Endothelial cell of umbilical vein (primary cell): ENCODE measurements around the gene PIRT. TPM values are rescaled to one million over a fixed set of nuclear protein-coding genes. Genes with fewer than 3 reads are reported as not detected.

Experiments used
- BruUV-seq: library from RNA; stranded (reverse); fragments of 400-500 nt; replicated peaks from 2 replicates; lab custom pipeline; 2021; lab: Mats Ljungman, UMichigan
- CTCF ChIA-PET: fragments of 300-600, 350-600 bp; sonication (Branson Sonifier 250); formaldehyde crosslinking; loops from one replicate; lab custom pipeline; 2021; ENCODE audit warnings: antibody characterized with exemption, inconsistent platforms; lab: Charles Lee
- POLR2A ChIA-PET: fragments of 300-600, 350-600 bp; sonication (Branson Sonifier 250); formaldehyde crosslinking; loops from one replicate; lab custom pipeline; 2021; ENCODE audit warnings: antibody characterized with exemption, inconsistent platforms; lab: Charles Lee
- DNase-seq: peaks from one replicate; pipeline ENCODE4 v3.0.0-alpha.2; 2011; ENCODE audit warnings: low read depth, low spot score
- FAIRE-seq: peaks from 2 replicates; lab custom pipeline; 2011; peaks lifted over from hg19 to GRCh38; lab: Jason Lieb, UNC
- H2AFZ ChIP-seq: 2 replicates; pipeline ENCODE4 v1.6.0; 2012; ENCODE audit warnings: low read depth, low read length, control low read depth, inconsistent platforms
- H3K27ac ChIP-seq: 2 replicates; pipeline ENCODE4 v1.5.1; 2011; ENCODE audit warnings: low read depth, mild to moderate bottlenecking, control low read depth, low read length, moderate library complexity; ENCODE audit not compliant: insufficient read depth
- H3K27me3 ChIP-seq, 2 experiments: 2 replicates each; pipeline versions ENCODE4 v1.6.0 to v1.6.1; 2011; ENCODE audit warnings: low read length in 2 of 2, mixed read lengths in 1 of 2; ENCODE audit not compliant: control insufficient read depth in 2 of 2, insufficient read depth in 2 of 2
- H3K36me3 ChIP-seq, 2 experiments: 2 replicates in 1 of 2; 3 replicates in 1 of 2; pipeline ENCODE4 v1.5.1; 2011; ENCODE audit warnings: low read length in 2 of 2, mild to moderate bottlenecking in 1 of 2, moderate library complexity in 1 of 2; ENCODE audit not compliant: control insufficient read depth in 2 of 2, insufficient read depth in 2 of 2; ENCODE audit errors: extremely low read depth in 1 of 2
- H3K4me1 ChIP-seq: 3 replicates; pipeline ENCODE4 v1.5.1; 2011; ENCODE audit warnings: mild to moderate bottlenecking, low read length; ENCODE audit not compliant: control insufficient read depth, insufficient read depth; ENCODE audit errors: extremely low read depth
- H3K4me2 ChIP-seq: 2 replicates; pipeline ENCODE4 v1.6.1; 2011; ENCODE audit warnings: low read length, control low read depth, mixed read lengths; ENCODE audit not compliant: insufficient read depth
- H3K4me3 ChIP-seq, 3 experiments: fragments of 200-600 bp in 1 of 3; sonication (generic), shearing (Covaris generic) in 1 of 3; replicated peaks in 1 of 3; 2 replicates each; pipeline ENCODE4 v1.5.1; 2011 to 2016; ENCODE audit warnings: control low read depth in 3 of 3, low read length in 3 of 3, mild to moderate bottlenecking in 2 of 3, inconsistent platforms in 1 of 3, low read depth in 1 of 3, moderate library complexity in 1 of 3; ENCODE audit not compliant: insufficient read depth in 1 of 3
- H3K79me2 ChIP-seq: 2 replicates; pipeline ENCODE4 v1.6.0; 2012; ENCODE audit warnings: low read length, inconsistent platforms; ENCODE audit not compliant: control insufficient read depth, insufficient read depth
- H3K9ac ChIP-seq: replicated peaks from 2 replicates; pipeline ENCODE3; 2011; ENCODE audit warnings: low read length, control low read depth; ENCODE audit not compliant: insufficient read depth; ENCODE audit errors: extremely low read depth
- H3K9me1 ChIP-seq: replicated peaks from 3 replicates; pipeline ENCODE4 v1.6.0; 2011; ENCODE audit warnings: mild to moderate bottlenecking, low read length; ENCODE audit not compliant: control insufficient read depth, insufficient read depth; ENCODE audit errors: extremely low read depth
- H3K9me3 ChIP-seq: replicated peaks from 2 replicates; pipeline ENCODE4 v1.5.1; 2012; ENCODE audit warnings: low read length, inconsistent platforms; ENCODE audit not compliant: control insufficient read depth, insufficient read depth
- H4K20me1 ChIP-seq: replicated peaks from 2 replicates; pipeline ENCODE3; 2011; ENCODE audit warnings: mild to moderate bottlenecking, low read length; ENCODE audit not compliant: control insufficient read depth, insufficient read depth; ENCODE audit errors: extremely low read depth
- EZH2 ChIP-seq: IDR thresholded peaks from 2 replicates; pipeline ENCODE4 v1.6.1; 2012; ENCODE audit warnings: borderline replicate concordance, low read depth, mild to moderate bottlenecking, moderate library complexity, low read length, inconsistent platforms; ENCODE audit not compliant: severe bottlenecking
- FOS ChIP-seq: IDR thresholded peaks from 2 replicates; pipeline ENCODE4 v1.6.1; 2011; ENCODE audit warnings: mild to moderate bottlenecking, low read length, moderate library complexity, borderline replicate concordance; ENCODE audit not compliant: insufficient read depth
- GATA2 ChIP-seq: IDR thresholded peaks from 2 replicates; pipeline ENCODE4 v1.7.0; 2011; ENCODE audit warnings: low read depth, mild to moderate bottlenecking, moderate library complexity, mixed read lengths, low read length; ENCODE audit not compliant: insufficient read length, insufficient read depth
- JUN ChIP-seq: IDR thresholded peaks from 2 replicates; pipeline ENCODE4 v1.6.1; 2011; ENCODE audit warnings: borderline replicate concordance, low read depth; ENCODE audit not compliant: insufficient read length, insufficient read depth
- MYC ChIP-seq: IDR thresholded peaks from one replicate; pipeline ENCODE4 v1.6.1; 2011; ENCODE audit warnings: mild to moderate bottlenecking, low read depth, low read length
- POLR2A ChIP-seq: IDR thresholded peaks from 2 replicates; pipeline ENCODE4 v1.6.1; 2012; ENCODE audit warnings: low read depth, mild to moderate bottlenecking, control low read depth, low read length
- POLR2AphosphoS5 ChIP-seq: IDR thresholded peaks from 2 replicates; pipeline ENCODE4 v1.6.1; 2012; ENCODE audit warnings: low read depth, mild to moderate bottlenecking, control low read depth, low read length, moderate library complexity; ENCODE audit not compliant: insufficient read depth
- dilution Hi-C: fragments of 300-500 bp; cut with MboI; formaldehyde crosslinking; loops from one replicate; pipeline ENCODE4 v1.15.0; 2019; ENCODE audit warnings: low sequenced_read_pairs; ENCODE audit not compliant: extremely low pct_ligation_motif_present
- intact Hi-C: fragments of 100-400 bp; cut with micrococcal nuclease; formaldehyde crosslinking; loops from one replicate; pipeline ENCODE4 v1.10.0; 2022
- polyA plus RNA-seq, 4 experiments: library from polyadenylated mRNA; depleted of rRNA in 3 of 4; stranded (reverse) in 3 of 4; unstranded in 1 of 4; fragments of >200 nt; gene quantifications; 2 replicates each; pipeline versions ENCODE4 v1.2.1 to v1.2.3, GENCODE V29; 2011 to 2012; ENCODE audit warnings: missing spikeins in 1 of 4
- total RNA-seq: library from RNA; stranded (reverse); gene quantifications from 2 replicates; pipeline ENCODE4 v1.2.3, GENCODE V29; 2021
- TF ChIP-seq, protein P1 (sequence below), 2 donors: IDR thresholded peaks; 1 replicate in 1 of 2; 2 replicates in 1 of 2; pipeline ENCODE4 v1.5.1; 2011; ENCODE audit warnings: low read length in 2 of 2, mild to moderate bottlenecking in 2 of 2, moderate library complexity in 2 of 2, control low read depth in 1 of 2, inconsistent platforms in 1 of 2, low read depth in 1 of 2; ENCODE audit not compliant: insufficient read depth in 1 of 2; ENCODE audit errors: extremely low read depth in 1 of 2
- TF ChIP-seq, protein P2 (sequence below): IDR thresholded peaks from 2 replicates; pipeline ENCODE4 v1.6.1; 2011; ENCODE audit not compliant: insufficient read depth, insufficient read length

The PIRT gene
- total and polyA plus RNA-seq, 2 donors (not counting 3 experiments of a cell fraction or from before 2014, with no cell fraction given), result not detected

DNA sequence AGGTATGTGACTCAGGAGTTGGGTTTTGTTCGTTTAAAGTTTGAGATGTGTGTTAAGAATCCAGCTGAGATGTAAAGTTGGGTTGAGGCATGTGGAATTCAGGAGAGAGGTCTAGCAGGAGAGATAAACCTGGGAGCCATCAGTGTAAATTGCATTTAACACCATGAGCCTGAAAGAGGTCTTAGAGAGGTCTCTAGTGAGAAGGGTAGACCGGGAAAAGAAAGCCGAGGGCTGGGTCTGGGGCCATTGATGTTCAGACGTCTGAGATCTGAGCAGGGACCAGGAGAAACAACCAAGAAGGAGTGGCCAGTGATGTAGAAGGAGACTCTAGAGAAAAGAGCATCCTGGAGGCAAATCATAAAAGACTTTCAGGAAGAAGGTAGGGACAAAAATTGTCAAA, 44.1 kb upstream of the PIRT start:
- DNase-seq (no peak), FAIRE-seq (no peak)
- H3K9me1 ChIP-seq, result no peaks in the 10 kb centered on the region
- no peak overlapping the region for H3K4me3 ChIP-seq
- H3K79me2 ChIP-seq, result no peaks in the 10 kb centered on the region
- intact Hi-C loops (no loop called here), dilution Hi-C loops (no loop called here)
- H3K27ac ChIP-seq, result no peak overlapping the region
- H4K20me1 ChIP-seq, result no peaks in the 10 kb centered on the region
- ChIA-PET CTCF (no interaction called here), POLR2A (no interaction called here)
- BruUV-seq, result no TSS peak
- no peaks in the 10 kb centered on the region for H3K4me1 ChIP-seq
- no peak overlapping the region for H3K9ac ChIP-seq
- H2AFZ ChIP-seq, result no peak overlapping the region
- no peaks in the 10 kb centered on the region for H3K36me3 ChIP-seq
- TF ChIP-seq POLR2A (no peak), GATA2 (no peak), MYC (no peak), POLR2AphosphoS5 (no peak), FOS (no peak), JUN (no peak), EZH2 (no peak)
- TF ChIP-seq, protein P1, sequence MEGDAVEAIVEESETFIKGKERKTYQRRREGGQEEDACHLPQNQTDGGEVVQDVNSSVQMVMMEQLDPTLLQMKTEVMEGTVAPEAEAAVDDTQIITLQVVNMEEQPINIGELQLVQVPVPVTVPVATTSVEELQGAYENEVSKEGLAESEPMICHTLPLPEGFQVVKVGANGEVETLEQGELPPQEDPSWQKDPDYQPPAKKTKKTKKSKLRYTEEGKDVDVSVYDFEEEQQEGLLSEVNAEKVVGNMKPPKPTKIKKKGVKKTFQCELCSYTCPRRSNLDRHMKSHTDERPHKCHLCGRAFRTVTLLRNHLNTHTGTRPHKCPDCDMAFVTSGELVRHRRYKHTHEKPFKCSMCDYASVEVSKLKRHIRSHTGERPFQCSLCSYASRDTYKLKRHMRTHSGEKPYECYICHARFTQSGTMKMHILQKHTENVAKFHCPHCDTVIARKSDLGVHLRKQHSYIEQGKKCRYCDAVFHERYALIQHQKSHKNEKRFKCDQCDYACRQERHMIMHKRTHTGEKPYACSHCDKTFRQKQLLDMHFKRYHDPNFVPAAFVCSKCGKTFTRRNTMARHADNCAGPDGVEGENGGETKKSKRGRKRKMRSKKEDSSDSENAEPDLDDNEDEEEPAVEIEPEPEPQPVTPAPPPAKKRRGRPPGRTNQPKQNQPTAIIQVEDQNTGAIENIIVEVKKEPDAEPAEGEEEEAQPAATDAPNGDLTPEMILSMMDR (IDR thresholded peaks at IDR 0.05; ENCODE audit: extremely low read depth in 1 of 2, insufficient read depth in 1 of 2, low read depth in 1 of 2, low read length in 2 of 2), result no peak
- TF ChIP-seq, protein P2, sequence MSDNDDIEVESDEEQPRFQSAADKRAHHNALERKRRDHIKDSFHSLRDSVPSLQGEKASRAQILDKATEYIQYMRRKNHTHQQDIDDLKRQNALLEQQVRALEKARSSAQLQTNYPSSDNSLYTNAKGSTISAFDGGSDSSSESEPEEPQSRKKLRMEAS, result no peak
- no peaks in the 10 kb centered on the region for H3K9me3 ChIP-seq
- no peak overlapping the region for H3K4me2 ChIP-seq
- H3K27me3 ChIP-seq, result no peaks in the 10 kb centered on the region
